OCI-LY1 (cell line): ENCODE measurements around the gene APC.

ENCODE experiments used
- H2AFZ ChIP-seq: fragments of 200-600 bp; sonication (generic), shearing (Covaris generic); 2 replicates; pipeline ENCODE4 v1.6.0; 2014; ENCODE audit warnings: antibody characterized with exemption, mild to moderate bottlenecking, low read length
- H3F3A ChIP-seq: fragments of 200-600 bp; sonication (generic), shearing (Covaris generic); 2 replicates; pipeline ENCODE4 v1.6.0; 2014; ENCODE audit warnings: mild to moderate bottlenecking, antibody characterized with exemption, low read length, moderate library complexity; ENCODE audit not compliant: insufficient read depth
- H3K27ac ChIP-seq: fragments of 200-600 bp; sonication (generic); 2 replicates; pipeline ENCODE4 v1.5.1; 2014; ENCODE audit warnings: low read length, mixed run types, mild to moderate bottlenecking, low read depth; ENCODE audit not compliant: poor library complexity, severe bottlenecking
- H3K27me3 ChIP-seq: fragments of 200-600 bp; sonication (generic); 2 replicates; pipeline ENCODE4 v1.6.0; 2014; ENCODE audit warnings: antibody characterized with exemption, mild to moderate bottlenecking, low read length, moderate library complexity; ENCODE audit not compliant: insufficient read depth
- H3K36me3 ChIP-seq: fragments of 200-600 bp; sonication (generic); 2 replicates; pipeline ENCODE4 v1.6.1; 2014; ENCODE audit warnings: mild to moderate bottlenecking, antibody characterized with exemption, low read length, moderate library complexity, mixed read lengths; ENCODE audit not compliant: insufficient read depth
- H3K4me1 ChIP-seq: fragments of 200-600 bp; sonication (generic); 2 replicates; pipeline ENCODE4 v1.5.1; 2014; ENCODE audit warnings: mild to moderate bottlenecking, low read length, moderate library complexity; ENCODE audit not compliant: insufficient read depth, severe bottlenecking
- H3K4me2 ChIP-seq: fragments of 200-600 bp; sonication (generic), shearing (Covaris generic); 2 replicates; pipeline ENCODE4 v1.6.1; 2014; ENCODE audit warnings: low read length
- H3K4me3 ChIP-seq: fragments of 200-600 bp; sonication (generic); 2 replicates; pipeline ENCODE4 v1.5.1; 2014; ENCODE audit warnings: low read length, low read depth, mild to moderate bottlenecking, mixed read lengths; ENCODE audit not compliant: poor library complexity, severe bottlenecking
- H3K79me2 ChIP-seq: fragments of 200-600 bp; shearing (Covaris generic); 2 replicates; pipeline ENCODE4 v1.6.1; 2016; ENCODE audit warnings: mixed run types, low read length, mixed read lengths; ENCODE audit not compliant: insufficient read depth
- H3K9ac ChIP-seq: fragments of 200-600 bp; sonication (generic), shearing (Covaris generic); 2 replicates; pipeline ENCODE4 v1.6.1; 2014; ENCODE audit warnings: mild to moderate bottlenecking, low read length, mixed read lengths
- H3K9me2 ChIP-seq: fragments of 200-600 bp; sonication (generic), shearing (Covaris generic); 2 replicates; pipeline ENCODE4 v1.6.1; 2014; ENCODE audit warnings: low read depth, mild to moderate bottlenecking, low read length, mixed read lengths
- H3K9me3 ChIP-seq: fragments of 200-600 bp; shearing (Covaris generic); 2 replicates; pipeline ENCODE4 v1.6.1; 2014; ENCODE audit warnings: low read length, mixed read lengths
- H4K20me1 ChIP-seq: fragments of 200-600 bp; sonication (generic), shearing (Covaris generic); 2 replicates; pipeline ENCODE4 v1.6.0; 2016; ENCODE audit warnings: mild to moderate bottlenecking, low read length; ENCODE audit not compliant: insufficient read depth
- EZH2 ChIP-seq: fragments of 200-600 bp; sonication (generic), shearing (Covaris generic); IDR thresholded peaks from 2 replicates; pipeline ENCODE4 v1.8.0; 2017; ENCODE audit warnings: borderline replicate concordance, mixed run types, mild to moderate bottlenecking, antibody characterized with exemption, low read length, moderate library complexity, mixed read lengths
- TF ChIP-seq, protein P1 (sequence below): fragments of 200-600 bp; sonication (generic), shearing (Covaris generic); IDR thresholded peaks from 2 replicates; pipeline ENCODE4 v1.5.1; 2017; ENCODE audit warnings: mild to moderate bottlenecking, antibody characterized with exemption, low read length, moderate library complexity, mixed read lengths

The APC gene

GRCh38 chr5:112762113-112762810, 24.6 kb downstream of the APC start:
- H3K27ac ChIP-seq: no peak overlapping the region
- no peaks in the 10 kb centered on the region for H3K9me2 ChIP-seq
- H3K27me3 ChIP-seq: no peaks in the 10 kb centered on the region
- no peak overlapping the region for H3K9ac ChIP-seq
- no peak overlapping the region for H3K4me2 ChIP-seq
- no peaks in the 10 kb centered on the region for H3K79me2 ChIP-seq
- H3K4me1 ChIP-seq: no peaks in the 10 kb centered on the region
- no peaks in the 10 kb centered on the region for H3F3A ChIP-seq
- no peaks in the 10 kb centered on the region for H4K20me1 ChIP-seq
- no peaks in the 10 kb centered on the region for H3K9me3 ChIP-seq
- no peak overlapping the region for H3K4me3 ChIP-seq
- no peak overlapping the region for H2AFZ ChIP-seq
- TF ChIP-seq EZH2: no peak
- TF ChIP-seq, protein P1, sequence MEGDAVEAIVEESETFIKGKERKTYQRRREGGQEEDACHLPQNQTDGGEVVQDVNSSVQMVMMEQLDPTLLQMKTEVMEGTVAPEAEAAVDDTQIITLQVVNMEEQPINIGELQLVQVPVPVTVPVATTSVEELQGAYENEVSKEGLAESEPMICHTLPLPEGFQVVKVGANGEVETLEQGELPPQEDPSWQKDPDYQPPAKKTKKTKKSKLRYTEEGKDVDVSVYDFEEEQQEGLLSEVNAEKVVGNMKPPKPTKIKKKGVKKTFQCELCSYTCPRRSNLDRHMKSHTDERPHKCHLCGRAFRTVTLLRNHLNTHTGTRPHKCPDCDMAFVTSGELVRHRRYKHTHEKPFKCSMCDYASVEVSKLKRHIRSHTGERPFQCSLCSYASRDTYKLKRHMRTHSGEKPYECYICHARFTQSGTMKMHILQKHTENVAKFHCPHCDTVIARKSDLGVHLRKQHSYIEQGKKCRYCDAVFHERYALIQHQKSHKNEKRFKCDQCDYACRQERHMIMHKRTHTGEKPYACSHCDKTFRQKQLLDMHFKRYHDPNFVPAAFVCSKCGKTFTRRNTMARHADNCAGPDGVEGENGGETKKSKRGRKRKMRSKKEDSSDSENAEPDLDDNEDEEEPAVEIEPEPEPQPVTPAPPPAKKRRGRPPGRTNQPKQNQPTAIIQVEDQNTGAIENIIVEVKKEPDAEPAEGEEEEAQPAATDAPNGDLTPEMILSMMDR: no peak
- peaks cover 14% of the 10 kb centered on the region for H3K36me3 ChIP-seq

DNA sequence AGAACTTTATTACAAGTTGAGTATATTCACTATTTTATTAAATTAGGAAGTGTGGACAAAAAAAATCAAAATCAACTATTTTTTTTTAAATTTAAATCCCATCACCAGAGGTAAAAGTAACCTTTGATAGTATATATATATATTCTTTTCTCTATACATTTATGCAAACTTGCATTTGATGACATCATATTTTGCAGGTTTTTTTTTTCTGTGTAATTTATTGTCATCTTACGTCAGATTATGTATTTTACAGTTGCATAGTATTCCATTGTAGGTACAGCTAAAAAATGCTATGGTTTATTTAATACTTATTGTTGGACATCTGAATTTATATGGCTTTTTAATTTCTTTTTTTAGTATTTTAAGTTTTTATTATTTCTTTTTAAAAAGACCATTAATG, 25.5 kb downstream of the APC start:
- TF ChIP-seq, protein P1: no peak
- no peak for TF ChIP-seq EZH2

DNA sequence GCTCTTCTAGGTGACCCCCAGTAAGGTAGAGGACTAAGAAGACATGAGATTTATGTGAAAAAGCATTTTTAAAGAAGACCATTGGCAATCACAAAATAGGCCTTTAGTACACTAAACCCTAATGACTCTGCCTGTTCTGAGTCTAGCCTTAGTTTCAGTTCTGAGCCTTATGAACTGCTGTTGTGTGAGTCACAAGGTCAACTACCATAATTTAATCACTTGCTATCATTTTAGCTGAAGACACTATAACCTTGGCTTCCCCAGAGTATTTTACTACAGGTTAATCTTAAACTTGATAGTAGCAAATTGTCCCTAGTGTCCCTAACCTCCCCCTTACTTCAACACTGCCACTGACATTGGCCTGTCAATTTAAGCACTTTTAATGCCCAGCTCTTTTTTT, 34.4 kb downstream of the APC start:
- Histone ChIP-seq H3F3A (no peaks in the 10 kb centered on the region), H3K9me3 (no peaks in the 10 kb centered on the region), H4K20me1 (no peaks in the 10 kb centered on the region), H2AFZ (no peak overlapping the region), H3K27me3 (no peaks in the 10 kb centered on the region), H3K36me3 (peaks cover 70% of the 10 kb centered on the region), H3K27ac (no peak overlapping the region), H3K9me2 (no peaks in the 10 kb centered on the region), H3K4me1 (no peaks in the 10 kb centered on the region), H3K79me2 (no peaks in the 10 kb centered on the region), H3K4me3 (no peak overlapping the region), H3K4me2 (no peak overlapping the region), H3K9ac (no peak overlapping the region)
- TF ChIP-seq EZH2: no peak
- TF ChIP-seq, protein P1: no peak

More for the DNA sequence above, 25.5 kb downstream of the APC start:
- no peaks in the 10 kb centered on the region for H3F3A ChIP-seq
- H3K4me2 ChIP-seq: no peak overlapping the region
- no peaks in the 10 kb centered on the region for H3K4me1 ChIP-seq
- H3K9me3 ChIP-seq: no peaks in the 10 kb centered on the region
- no peaks in the 10 kb centered on the region for H3K27me3 ChIP-seq
- no peak overlapping the region for H3K9ac ChIP-seq
- no peak overlapping the region for H3K27ac ChIP-seq
- peaks cover 22% of the 10 kb centered on the region for H3K36me3 ChIP-seq
- no peaks in the 10 kb centered on the region for H4K20me1 ChIP-seq
- H3K9me2 ChIP-seq: no peaks in the 10 kb centered on the region
- H3K4me3 ChIP-seq: no peak overlapping the region
- H2AFZ ChIP-seq: no peak overlapping the region
- no peaks in the 10 kb centered on the region for H3K79me2 ChIP-seq
